Skeletal muscle tissue (tissue), 4 donors: ENCODE data around the gene REV1. TPM values are rescaled to one million over a fixed set of nuclear protein-coding genes. Genes with fewer than 3 reads are reported as not detected.

ENCODE experiments used
- H3K27ac ChIP-seq: one replicate; pipeline ENCODE4 v1.7.0; 2013; ENCODE audit warnings: mild to moderate bottlenecking, low read depth, low read length, inconsistent platforms
- H3K27me3 ChIP-seq, 3 donors: one replicate each; pipeline ENCODE4 v1.7.0; 2013; ENCODE audit warnings: low read length in 3 of 3; ENCODE audit not compliant: control insufficient read depth in 3 of 3, insufficient read depth in 3 of 3
- H3K36me3 ChIP-seq, 3 donors: one replicate each; pipeline ENCODE4 v1.7.0; 2013; ENCODE audit warnings: low read length in 3 of 3; ENCODE audit not compliant: control insufficient read depth in 3 of 3, insufficient read depth in 3 of 3
- H3K4me1 ChIP-seq, 3 donors: one replicate each; pipeline ENCODE4 v1.7.0; 2013; ENCODE audit warnings: low read length in 3 of 3, mild to moderate bottlenecking in 3 of 3; ENCODE audit not compliant: control insufficient read depth in 3 of 3, insufficient read depth in 3 of 3
- H3K4me3 ChIP-seq, 3 donors: one replicate each; pipeline ENCODE4 v1.7.0; 2013; ENCODE audit warnings: low read length in 3 of 3
- H3K9ac ChIP-seq, 3 donors: one replicate each; pipeline ENCODE4 v1.7.0; 2013; ENCODE audit warnings: low read length in 3 of 3, mild to moderate bottlenecking in 3 of 3, moderate library complexity in 2 of 3, low read depth in 1 of 3
- H3K9me3 ChIP-seq, 3 donors: one replicate each; pipeline ENCODE4 v1.7.0; 2013; ENCODE audit warnings: low read length in 3 of 3; ENCODE audit not compliant: control insufficient read depth in 3 of 3
- total RNA-seq: library from RNA; depleted of rRNA; stranded (reverse); fragments of >200 nt; gene quantifications from one replicate; pipeline ENCODE4 v1.2.3, GENCODE V29; 2014
- donor health status: Osteomylitis.

REV1 gene
- total RNA-seq, 1 donor from 2014 or later, result 59.0 TPM

DNA sequence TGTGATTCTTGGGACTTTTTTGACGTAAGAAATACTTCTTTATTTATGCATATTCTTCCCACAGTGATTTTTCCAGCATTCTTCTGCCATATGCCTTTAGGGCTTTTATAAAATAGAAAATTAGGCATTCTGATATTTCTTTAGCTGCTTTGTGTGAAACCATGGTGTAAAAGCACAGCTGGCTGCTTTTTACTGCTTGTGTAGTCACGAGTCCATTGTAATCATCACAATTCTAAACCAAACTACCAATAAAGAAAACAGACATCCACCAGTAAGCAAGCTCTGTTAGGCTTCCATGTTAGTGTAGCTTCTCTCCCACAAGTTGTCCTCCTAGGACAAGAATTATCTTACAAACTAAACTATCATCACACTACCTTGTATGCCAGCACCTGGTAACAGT lies 90.0 kb downstream of the REV1 start:
- no peak overlapping the region for H3K4me3 ChIP-seq
- H3K9ac ChIP-seq, result no peak overlapping the region
- H3K36me3 ChIP-seq, result peaks cover 36 to 85% (median 83%) of the 10 kb centered on the region in 3 donors
- H3K4me1 ChIP-seq, result peaks cover 12 to 16% (median 15%) of the 10 kb centered on the region in 3 donors
- H3K27me3 ChIP-seq, result no peaks in the 10 kb centered on the region
- H3K9me3 ChIP-seq, result no peaks in the 10 kb centered on the region
- H3K27ac ChIP-seq, result no peak overlapping the region

DNA sequence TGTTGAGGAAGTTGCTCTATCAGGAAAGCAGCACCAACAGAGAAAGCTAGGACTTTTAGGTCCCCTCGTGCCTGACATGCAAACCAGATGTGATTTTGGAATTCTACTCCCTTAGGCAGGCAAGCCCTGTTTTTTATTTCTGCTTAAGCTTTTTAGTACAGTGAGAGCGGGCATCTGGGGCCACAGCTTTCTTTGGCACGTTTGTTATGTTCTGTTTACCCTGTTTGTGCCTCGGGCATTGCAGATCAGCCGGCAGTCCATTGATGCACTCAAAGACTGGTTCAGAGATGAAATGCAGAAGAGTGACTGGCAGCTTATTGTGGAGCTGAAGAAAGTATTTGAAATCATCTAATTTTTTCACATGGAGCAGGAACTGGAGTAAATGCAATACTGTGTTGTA lies 90.8 kb downstream of the REV1 start:
- no peaks in the 10 kb centered on the region for H3K27me3 ChIP-seq
- no peaks in the 10 kb centered on the region for H3K9me3 ChIP-seq
- H3K36me3 ChIP-seq, result peaks cover 40 to 91% (median 83%) of the 10 kb centered on the region in 3 donors
- H3K27ac ChIP-seq, result no peak overlapping the region
- H3K4me1 ChIP-seq, result peaks cover 5 to 12% (median 10%) of the 10 kb centered on the region in 3 donors
- no peak overlapping the region for H3K4me3 ChIP-seq
- H3K9ac ChIP-seq, result no peak overlapping the region

DNA sequence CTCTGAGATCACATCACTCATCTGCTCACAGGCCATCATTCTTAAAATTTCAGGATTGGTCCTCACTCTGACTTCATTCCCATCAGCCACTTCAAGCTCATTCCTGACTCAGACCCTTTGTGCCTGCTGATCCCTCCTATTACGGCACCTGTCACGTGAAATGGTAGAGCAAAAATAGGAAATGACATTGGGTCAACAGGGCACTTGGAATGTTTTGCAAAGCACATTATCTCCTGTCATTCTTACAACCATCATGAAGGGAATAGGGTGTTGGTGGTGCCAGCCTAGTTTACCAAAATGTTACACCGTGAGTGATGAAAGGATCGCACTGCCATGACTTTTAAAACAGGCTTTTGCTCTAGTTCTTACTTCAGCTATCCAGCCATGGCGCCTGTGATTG lies 91.5 kb downstream of the REV1 start:
- peaks cover 42 to 91% (median 83%) of the 10 kb centered on the region in 3 donors for H3K36me3 ChIP-seq
- H3K27ac ChIP-seq, result no peak overlapping the region
- H3K4me1 ChIP-seq, result peaks cover 0 to 9% (median 3%) of the 10 kb centered on the region in 3 donors

DNA sequence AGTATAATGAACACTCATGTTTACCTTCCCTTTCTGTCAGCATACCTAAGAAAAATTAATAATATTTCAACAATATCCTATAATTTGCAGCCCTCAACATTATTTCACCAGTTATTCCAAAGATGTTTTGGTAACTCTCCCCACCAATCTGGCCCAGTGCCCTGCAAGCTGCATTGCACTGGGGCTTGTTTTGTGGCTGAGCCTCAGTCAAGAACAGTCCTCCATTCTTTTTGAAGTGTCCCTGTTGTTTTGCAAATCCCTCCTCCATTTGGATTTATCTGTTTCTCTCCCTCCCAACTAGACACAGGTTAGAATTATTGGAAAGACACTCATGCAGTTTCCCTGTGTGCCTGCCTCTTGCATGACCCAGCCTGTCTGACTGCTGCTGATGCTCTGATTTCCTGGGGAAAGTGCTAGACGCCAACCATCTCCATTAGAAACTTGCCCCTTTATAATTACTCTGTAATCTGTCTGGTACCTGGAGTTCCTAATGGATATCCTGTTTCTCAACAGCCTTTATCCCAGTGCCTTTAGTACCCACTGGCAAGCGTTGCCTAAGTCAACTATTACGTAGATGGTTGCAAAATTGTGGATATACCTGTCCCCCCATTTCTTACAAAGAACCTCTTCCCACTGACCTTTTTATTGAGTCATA lies 92.4 kb downstream of the REV1 start:
- H3K4me1 ChIP-seq, result peaks cover 0 to 4% (median 0%) of the 10 kb centered on the region in 3 donors
- H3K9me3 ChIP-seq, result no peaks in the 10 kb centered on the region
- no peaks in the 10 kb centered on the region for H3K27me3 ChIP-seq
- H3K4me3 ChIP-seq, result no peak overlapping the region
- H3K9ac ChIP-seq, result no peak overlapping the region
- peaks cover 42 to 88% (median 77%) of the 10 kb centered on the region in 3 donors for H3K36me3 ChIP-seq
- H3K27ac ChIP-seq, result no peak overlapping the region

More for the DNA sequence above, 91.5 kb downstream of the REV1 start:
- no peaks in the 10 kb centered on the region for H3K27me3 ChIP-seq
- H3K4me3 ChIP-seq, result no peak overlapping the region
- no peak overlapping the region for H3K9ac ChIP-seq
- no peaks in the 10 kb centered on the region for H3K9me3 ChIP-seq

DNA sequence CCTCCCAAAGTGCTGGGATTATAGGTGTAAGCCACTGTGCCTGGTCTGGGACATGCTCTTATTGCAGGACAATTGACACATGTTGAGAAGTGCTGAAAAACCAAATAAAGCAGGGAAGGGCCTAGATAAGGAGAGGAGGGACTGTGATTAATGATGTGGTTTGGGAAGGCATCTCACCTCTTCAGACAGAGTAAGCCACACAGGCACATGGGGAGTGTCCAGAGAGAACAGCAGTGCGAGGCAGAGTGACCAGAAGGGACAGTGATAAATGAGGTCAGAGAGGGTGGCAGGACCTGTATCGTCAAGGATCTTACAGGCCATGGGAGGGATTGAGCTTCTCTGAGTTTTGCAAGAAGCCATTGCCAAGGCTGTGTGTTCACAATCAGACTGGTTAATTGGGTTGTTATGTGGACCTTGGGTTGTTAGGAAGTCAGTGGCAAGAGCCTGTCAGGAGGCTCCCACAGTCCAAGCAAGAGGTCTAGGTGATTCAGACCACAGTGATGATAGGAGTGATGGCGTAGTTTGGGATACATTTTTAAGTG lies 94.2 kb downstream of the REV1 start:
- no peak overlapping the region for H3K9ac ChIP-seq
- no peaks in the 10 kb centered on the region for H3K9me3 ChIP-seq
- H3K36me3 ChIP-seq, result peaks cover 38 to 80% (median 74%) of the 10 kb centered on the region in 3 donors
- no peaks in the 10 kb centered on the region for H3K27me3 ChIP-seq
- H3K4me1 ChIP-seq, result peaks cover 0 to 4% (median 0%) of the 10 kb centered on the region in 3 donors
- H3K4me3 ChIP-seq, result no peak overlapping the region
- H3K27ac ChIP-seq, result no peak overlapping the region

DNA sequence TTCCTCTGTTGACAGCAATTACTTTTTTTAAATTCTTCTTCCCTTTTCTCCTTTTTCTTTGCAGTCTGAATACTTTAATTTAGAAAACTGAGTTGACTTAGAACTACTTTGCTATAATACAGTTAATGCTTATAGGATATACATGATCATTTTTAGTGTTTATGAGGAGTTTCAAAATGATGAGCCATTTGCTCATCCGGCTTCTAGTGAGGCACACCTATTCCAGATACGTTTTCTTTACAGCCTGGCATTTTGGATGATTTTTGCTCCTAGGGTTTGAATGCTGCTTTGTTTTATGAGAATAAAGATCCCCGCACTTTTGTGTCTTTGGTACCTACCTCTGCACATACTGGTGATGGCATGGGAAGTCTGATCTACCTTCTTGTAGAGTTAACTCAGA lies 99.9 kb downstream of the REV1 start:
- Histone ChIP-seq H3K4me1 (no peaks in the 10 kb centered on the region), H3K36me3 (peaks cover 6 to 35% (median 32%) of the 10 kb centered on the region in 3 donors), H3K4me3 (no peak overlapping the region), H3K9me3 (no peaks in the 10 kb centered on the region), H3K27ac (peak overlapping the region; percentile 39), H3K9ac (no peak overlapping the region), H3K27me3 (no peaks in the 10 kb centered on the region)

DNA sequence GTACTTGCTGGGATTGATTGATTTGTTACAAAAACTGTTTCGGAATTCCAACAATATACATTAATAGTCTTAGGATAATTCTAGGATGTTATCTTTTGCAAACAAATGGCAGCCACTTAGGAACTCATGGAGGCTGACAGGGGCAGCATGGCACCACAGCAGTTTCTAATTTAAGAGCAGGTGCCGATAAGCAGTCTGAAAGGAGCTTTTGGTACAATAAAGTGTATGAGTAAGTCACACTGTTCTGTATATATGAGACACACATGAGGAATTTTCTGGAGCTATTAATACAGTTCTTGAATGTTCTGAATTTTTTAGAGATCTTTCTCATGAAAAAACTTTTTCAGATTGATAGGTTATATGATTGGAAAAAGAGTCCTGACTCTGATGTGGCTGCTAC lies 100.4 kb downstream of the REV1 start:
- Histone ChIP-seq H3K9ac (no peak overlapping the region), H3K4me3 (no peak overlapping the region), H3K4me1 (no peaks in the 10 kb centered on the region), H3K36me3 (peaks cover 5 to 30% (median 30%) of the 10 kb centered on the region in 3 donors), H3K27ac (peak overlapping the region; percentile 39), H3K27me3 (no peaks in the 10 kb centered on the region), H3K9me3 (no peaks in the 10 kb centered on the region)

DNA sequence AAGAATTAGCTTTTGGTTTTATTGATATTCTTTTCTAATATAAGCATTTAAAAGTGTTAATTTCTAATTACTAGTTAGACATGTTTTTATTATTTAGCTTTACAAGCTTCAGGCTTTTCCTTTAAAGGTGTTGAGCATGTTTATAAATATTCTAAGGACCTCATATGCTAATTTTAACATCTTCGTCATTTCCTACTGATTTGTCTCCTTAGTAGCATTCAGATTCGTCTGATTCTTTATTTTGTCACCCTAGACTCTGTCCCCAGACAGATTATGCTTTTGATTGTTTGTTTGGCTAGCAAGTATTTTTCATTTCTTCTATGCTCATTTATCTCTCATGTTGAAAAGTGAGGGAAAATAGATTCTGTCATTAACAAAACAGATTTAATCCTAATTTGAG lies 100.9 kb downstream of the REV1 start:
- Histone ChIP-seq H3K27ac (peak overlapping the region; percentile 39), H3K4me1 (no peaks in the 10 kb centered on the region), H3K4me3 (no peak overlapping the region), H3K36me3 (peaks cover under 1 to 28% (median 28%) of the 10 kb centered on the region in 3 donors), H3K9me3 (no peaks in the 10 kb centered on the region), H3K27me3 (no peaks in the 10 kb centered on the region), H3K9ac (no peak overlapping the region)

DNA sequence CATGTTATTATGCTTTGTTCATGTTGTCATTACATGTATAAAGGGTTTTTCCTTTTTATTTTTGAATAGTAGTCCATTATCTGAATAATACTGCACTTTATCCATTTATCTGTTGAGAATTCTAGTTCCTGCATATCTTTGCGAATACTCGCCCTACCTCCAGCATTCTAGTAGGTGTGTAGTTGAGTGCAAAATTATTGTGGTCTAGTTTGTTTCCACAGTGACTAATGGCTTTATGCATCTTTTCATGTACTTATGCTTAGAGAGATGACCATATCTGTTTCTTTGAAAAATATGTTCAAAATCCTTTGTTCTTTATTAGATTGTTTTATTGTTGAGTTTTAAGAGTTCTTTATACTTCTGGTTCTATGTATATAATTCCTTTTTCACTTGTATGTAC lies 103.8 kb downstream of the REV1 start:
- H3K4me1 ChIP-seq, result no peaks in the 10 kb centered on the region
- H3K27me3 ChIP-seq, result no peaks in the 10 kb centered on the region
- H3K4me3 ChIP-seq, result no peak overlapping the region
- H3K9ac ChIP-seq, result no peak overlapping the region
- peaks cover 0 to 36% (median 23%) of the 10 kb centered on the region in 3 donors for H3K36me3 ChIP-seq
- no peak overlapping the region for H3K27ac ChIP-seq
- H3K9me3 ChIP-seq, result no peaks in the 10 kb centered on the region

DNA sequence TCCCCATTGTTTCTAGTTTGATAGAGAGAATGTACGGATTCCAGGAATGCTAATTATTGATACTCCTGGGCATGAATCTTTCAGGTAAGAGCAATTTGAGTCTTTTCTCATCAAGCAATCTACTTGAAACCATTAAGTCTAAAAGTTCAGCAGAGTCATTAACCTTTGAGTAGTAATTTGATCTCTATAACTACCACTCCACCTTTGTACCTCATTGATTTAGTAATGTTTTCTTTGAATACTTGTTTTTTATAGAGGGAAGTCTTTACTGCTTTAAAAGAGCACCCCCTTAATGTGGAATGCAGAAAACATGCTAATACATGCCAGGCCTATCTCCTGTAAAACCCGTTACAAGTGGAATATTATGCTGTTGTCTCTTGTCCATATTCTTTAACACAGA lies 107.7 kb downstream of the REV1 start:
- H3K4me1 ChIP-seq, result no peaks in the 10 kb centered on the region
- no peaks in the 10 kb centered on the region for H3K27me3 ChIP-seq
- H3K9ac ChIP-seq, result no peak overlapping the region
- H3K4me3 ChIP-seq, result no peak overlapping the region
- peaks cover 4 to 57% (median 36%) of the 10 kb centered on the region in 3 donors for H3K36me3 ChIP-seq
- no peaks in the 10 kb centered on the region for H3K9me3 ChIP-seq
- no peak overlapping the region for H3K27ac ChIP-seq
